Stimulated activated CD8-positive, alpha-beta memory T cell treated with anti-CD3 and anti-CD28 coated beads, Interleukin-15, amount 100 ng/mL, for 4 hours (primary cell): ENCODE measurements around the gene KIF22.
A peak's percentile ranks its signal among the peaks of the same experiment; 100 is the strongest.

Experiments used
- DNase-seq, 2 donors: peaks; one replicate each; pipeline ENCODE4 v3.0.0-alpha.2; 2020; ENCODE audit warnings: low read depth in 2 of 2

Gene KIF22

DNA sequence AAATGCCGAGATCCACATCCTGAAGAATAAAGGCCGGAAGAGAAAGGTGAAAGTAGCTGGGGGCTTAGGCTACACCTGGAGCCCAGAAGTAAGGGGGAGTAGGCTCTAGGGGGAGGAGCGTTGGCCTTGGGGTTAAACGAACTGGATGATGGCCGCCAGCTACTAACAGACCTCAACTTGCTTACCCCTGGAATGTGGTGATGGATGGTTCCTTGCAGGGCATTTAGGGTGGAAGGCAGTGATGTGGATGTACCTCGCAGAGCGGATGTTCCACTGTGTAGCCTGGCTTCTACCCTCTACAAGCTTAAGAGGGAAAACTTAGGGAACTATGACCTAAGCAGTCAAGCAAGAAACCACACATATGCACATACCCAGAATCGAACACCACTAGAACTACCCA, 13.5 kb downstream of the KIF22 start:
- no peak for DNase-seq

DNA sequence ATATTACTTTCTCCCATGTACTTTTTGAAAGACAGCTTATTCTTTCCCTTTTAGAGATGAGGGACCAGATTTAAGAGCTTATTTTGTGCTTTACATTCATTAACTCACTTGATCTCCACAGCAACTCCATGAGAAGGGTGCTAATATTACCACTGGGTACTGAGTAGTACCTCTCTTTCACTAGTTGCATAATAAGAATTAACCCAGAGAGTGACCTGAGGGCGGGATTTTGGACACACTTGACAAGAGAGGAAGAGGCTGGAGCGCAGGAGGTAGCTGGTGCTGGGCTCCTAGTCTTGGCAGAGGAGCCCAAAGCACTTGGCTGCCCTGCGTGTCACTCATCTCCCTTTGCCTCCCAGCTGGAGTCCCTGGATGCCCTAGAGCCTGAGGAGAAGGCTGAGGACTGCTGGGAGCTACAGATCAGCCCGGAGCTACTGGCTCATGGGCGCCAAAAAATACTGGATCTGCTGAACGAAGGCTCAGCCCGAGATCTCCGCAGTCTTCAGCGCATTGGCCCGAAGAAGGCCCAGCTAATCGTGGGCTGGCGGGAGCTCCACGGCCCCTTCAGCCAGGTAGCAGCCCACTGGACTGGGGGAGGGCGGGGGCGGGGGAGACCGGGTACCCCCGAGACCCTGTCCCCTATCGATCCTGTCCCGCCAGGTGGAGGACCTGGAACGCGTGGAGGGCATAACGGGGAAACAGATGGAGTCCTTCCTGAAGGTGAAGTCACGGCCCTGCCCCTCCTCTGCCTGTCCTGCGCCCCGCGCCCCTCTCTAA, 14.1 kb downstream of the KIF22 start:
- no peak for DNase-seq

DNA sequence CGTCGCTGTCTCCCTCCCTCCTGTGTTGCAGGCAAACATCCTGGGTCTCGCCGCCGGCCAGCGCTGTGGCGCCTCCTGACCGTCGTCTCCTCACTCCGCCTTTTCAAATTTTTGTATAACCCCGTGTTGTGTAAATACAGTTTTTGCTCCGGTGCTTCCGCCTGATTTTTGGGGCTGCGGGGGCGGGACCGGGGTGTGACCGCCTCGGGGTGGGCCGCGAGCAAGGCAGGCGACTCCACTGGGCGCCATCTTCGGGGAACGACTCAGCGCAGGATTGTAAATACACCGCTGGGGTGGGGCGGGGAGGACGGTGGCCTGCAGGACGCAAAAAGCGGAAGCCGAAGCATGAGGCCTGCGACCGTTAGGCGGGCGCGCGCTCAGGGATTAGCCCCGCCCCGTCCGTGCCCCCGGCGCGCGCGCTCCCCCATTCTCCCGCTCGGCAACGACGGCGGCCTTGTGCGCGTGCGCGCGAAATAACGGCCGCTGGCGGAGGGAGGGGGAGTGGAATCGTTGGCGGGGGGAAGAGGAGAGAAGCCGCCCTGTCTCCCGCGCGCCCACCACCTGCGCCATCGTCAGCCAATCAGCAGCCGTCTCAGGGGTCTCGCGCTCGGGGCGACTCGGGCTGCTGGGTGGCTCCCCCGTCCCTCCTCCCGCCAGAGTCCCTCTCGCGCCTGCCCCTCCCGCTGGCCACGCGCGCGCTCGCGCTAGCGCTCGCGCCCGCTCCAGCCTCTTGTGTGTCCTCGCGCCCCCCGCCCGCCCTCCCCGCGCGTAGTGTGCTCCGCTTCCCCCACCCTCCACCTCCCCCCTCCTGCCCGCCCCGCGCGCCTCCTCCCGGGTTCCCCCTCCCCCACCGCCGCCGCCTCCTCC, 14.9 kb downstream of the KIF22 start:
- peak; percentile 95 to 96 for DNase-seq

DNA sequence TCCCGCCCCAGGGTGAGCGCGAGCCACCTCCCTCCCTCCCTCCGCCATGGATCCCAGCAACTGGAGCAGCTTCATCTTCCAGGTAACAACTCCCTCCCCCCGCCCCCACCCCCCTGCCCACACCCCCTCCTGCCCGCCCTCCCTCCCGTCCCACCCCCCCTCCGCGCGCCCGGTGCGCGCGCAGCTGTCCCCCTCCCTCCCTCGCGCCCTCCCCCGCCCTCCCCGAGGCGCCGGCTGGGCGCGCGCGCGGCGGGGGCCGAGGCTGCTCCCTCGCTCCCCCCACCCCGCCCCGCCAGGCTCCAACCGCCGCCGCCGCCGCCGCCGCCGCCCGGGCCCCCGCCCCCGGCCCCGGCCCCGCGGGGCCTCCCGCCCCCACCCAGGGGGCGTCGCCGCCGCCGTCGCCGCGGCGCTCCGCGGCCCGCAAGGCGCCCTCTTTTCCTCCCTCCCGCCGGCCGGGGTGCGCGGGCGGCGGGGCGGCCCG, 15.6 kb downstream of the KIF22 start, which contains the start of gene MAZ:
MAZ (plus strand) TSS at position 431 of the 481 bp plus-strand sequence. CDS start 173 bp downstream, outside the sequence.
- DNase-seq = peak in 1 of 2 donors; percentile 61

DNA sequence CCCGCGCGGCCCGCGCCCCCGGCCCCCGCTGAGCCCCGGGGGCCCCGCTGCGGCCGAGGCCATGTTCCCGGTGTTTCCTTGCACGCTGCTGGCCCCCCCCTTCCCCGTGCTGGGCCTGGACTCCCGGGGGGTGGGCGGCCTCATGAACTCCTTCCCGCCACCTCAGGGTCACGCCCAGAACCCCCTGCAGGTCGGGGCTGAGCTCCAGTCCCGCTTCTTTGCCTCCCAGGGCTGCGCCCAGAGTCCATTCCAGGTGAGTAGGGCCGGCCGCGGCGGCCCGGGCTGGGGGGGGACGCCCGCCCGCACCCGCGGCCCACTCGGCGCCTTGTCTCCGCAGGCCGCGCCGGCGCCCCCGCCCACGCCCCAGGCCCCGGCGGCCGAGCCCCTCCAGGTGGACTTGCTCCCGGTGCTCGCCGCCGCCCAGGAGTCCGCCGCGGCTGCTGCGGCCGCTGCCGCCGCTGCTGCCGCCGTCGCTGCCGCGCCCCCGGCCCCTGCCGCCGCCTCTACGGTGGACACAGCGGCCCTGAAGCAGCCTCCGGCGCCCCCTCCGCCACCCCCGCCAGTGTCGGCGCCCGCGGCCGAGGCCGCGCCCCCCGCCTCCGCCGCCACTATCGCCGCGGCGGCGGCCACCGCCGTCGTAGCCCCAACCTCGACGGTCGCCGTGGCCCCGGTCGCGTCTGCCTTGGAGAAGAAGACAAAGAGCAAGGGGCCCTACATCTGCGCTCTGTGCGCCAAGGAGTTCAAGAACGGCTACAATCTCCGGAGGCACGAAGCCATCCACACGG, 16.3 kb downstream of the KIF22 start:
- no peak for DNase-seq

DNA sequence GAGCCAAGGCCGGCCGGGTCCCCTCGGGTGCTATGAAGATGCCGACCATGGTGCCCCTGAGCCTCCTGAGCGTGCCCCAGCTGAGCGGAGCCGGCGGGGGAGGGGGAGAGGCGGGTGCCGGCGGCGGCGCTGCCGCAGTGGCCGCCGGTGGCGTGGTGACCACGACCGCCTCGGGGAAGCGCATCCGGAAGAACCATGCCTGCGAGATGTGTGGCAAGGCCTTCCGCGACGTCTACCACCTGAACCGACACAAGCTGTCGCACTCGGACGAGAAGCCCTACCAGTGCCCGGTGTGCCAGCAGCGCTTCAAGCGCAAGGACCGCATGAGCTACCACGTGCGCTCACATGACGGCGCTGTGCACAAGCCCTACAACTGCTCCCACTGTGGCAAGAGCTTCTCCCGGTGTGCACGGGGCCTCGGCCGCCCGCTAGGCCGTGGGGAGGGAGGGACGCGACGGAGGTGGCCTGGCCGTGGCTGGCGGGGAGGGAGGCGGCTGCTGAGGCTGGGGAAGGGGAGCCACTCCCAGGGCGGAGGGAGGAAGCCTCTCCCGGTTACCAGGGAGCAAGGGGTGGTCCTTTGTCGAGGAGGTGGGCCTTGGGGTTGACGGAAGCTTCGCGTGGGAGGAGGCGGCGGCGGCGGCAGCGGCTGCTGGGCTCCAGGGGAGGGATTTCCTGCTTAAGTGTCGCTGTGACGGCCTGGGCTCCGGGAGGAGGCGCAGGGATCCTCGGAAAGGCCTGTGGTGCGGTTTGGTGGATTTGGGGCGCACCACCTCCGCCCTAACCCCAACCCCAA, 17.1 kb downstream of the KIF22 start:
- DNase-seq = peak; percentile 79 to 81

DNA sequence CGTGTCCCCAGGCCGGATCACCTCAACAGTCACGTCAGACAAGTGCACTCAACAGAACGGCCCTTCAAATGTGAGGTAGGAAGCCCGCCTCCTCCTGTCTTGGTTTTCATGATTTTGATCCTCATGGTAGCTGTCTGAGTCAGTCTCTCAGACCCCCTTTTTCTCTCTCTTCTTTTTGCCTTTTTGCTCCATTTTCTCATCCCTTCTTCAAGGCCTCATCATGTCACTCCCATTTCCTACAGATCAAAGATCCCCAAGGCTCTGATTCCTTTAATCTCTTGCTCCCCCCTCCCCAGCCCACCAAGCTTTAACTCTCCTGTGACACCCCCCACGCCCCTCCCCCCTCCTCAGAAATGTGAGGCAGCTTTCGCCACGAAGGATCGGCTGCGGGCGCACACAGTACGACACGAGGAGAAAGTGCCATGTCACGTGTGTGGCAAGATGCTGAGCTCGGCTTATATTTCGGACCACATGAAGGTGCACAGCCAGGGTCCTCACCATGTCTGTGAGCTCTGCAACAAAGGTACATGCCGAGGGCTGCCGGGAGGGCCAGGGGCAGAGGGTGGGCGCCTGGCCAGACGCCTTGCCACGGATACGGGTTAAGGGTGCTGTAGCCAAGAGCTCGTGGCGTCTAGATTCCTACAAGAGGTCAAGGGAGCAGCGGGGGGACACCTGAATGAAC, 17.8 kb downstream of the KIF22 start:
- DNase-seq = no peak

DNA sequence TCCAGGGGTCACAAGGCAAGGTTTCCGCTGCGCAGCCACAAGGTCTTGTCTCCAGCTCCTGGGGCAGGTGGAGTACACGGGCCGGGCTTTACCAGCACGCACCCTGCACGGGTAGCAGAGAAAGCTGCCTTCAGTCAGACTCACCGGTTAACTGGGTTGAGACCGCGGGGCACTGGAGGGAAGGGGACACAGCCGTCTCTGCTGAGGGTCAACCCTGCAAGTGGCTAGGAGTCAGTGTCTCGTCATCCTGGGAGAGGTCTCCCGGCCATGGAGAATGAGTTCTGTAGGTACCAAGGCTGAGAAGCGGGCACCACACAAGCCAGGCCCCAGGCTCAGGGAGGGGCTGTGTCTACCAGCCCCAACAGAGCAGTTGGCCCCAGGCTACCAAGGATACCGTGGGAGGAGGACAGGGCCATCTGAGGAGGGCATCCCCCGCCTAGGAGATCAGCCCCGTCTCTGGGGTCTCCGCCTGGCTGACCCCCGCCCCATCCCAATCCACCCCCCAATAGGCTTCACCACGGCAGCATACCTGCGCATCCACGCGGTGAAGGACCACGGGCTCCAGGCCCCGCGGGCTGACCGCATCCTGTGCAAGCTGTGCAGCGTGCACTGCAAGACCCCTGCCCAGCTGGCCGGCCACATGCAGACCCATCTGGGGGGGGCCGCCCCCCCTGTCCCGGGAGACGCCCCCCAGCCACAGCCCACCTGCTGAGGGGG, 18.6 kb downstream of the KIF22 start:
- no peak for DNase-seq

DNA sequence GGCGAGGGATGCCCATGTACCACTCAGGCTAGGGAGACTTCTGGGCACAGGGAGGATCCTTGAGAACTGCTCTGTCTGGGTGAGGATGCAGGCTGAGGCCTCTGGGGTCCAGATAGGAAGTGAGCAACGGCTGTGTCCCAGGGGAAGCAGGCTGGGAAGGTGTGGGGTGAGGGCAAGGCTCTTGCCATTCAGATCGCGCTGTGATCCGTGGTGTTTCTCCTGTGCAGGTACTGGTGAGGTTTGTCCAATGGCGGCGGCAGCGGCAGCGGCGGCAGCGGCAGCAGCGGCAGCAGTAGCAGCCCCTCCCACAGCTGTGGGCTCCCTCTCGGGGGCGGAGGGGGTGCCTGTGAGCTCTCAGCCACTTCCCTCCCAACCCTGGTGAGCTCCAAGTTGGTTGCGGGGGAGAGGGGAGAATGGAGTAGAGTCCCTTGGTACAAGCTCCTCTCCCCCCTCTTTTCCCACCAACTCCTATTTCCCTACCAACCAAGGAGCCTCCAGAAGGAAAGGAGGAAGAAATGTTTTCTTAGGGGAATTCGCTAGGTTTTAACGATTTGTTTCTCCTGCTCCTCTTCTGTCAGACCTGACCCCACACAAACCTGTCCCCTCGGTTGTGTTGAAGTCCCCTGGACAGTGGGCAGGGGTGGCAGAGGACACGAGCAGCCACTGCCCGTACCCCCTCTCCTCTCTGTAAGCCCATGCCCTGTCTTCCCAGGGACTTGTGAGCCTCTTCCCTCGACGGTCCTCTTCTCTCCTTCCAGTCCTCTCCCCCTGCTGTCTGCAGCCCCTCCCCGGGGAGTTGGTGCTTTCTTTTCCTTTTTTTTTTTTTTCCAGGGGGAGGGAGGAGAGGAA, 19.5 kb downstream of the KIF22 start:
- no peak for DNase-seq

DNA sequence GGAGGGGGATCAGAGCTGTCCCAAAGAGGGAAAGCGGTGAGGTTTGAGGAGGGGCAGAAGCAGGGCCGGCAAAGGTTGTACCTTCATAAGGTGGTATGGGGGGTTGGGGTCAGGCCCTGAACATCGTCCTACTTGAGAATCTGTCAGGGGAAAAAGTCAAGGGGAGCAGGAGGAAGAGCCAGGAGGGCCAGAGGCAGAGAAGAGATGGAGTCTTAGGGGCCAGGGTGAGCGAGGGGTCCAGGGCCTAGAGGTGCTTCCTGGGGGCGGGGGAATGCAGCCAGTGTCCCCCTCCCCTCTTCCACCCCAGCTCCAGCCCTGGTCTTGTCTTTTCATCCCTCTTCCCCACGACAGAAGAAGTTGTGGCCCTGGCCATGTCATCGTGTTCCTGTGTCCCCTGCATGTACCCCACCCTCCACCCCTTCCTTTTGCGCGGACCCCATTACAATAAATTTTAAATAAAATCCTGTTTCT, 20.2 kb downstream of the KIF22 start:
- DNase-seq = no peak

DNA sequence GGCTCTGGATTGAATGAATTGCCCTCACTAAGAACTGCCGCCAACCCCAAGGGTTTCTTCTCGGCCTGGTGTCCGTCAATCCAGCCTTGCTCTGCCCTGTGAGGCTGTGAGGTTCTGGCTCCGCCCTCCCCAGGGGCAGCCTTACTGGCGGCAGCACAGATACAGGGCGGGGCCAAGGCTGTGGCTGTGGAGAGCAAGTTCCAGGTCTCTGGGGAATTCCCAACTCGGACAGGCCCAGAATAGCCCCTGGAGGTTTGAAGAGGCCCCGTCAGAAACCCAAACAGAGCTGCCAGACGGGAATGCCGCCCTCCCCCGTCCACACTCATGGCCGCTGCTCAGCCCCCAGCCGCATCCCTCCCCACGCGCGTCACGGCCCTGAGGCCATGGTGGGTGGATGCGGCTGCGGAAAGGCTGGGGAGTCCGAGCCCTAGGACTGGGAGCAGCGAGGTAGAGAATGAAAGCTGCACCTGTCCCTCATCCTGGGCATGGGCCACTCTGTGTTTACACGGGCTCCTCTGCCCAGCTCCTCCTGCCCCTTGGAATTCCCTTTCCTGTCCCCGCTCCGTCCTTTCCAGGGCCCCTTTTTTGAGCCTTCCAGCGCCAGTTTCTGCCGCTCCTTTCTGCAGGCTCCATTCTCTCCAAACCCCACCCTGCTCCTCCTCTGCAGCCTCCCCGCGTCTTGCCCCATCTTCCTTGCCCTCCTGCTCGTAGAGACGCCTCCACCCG, 20.8 kb downstream of the KIF22 start:
- no peak for DNase-seq

DNA sequence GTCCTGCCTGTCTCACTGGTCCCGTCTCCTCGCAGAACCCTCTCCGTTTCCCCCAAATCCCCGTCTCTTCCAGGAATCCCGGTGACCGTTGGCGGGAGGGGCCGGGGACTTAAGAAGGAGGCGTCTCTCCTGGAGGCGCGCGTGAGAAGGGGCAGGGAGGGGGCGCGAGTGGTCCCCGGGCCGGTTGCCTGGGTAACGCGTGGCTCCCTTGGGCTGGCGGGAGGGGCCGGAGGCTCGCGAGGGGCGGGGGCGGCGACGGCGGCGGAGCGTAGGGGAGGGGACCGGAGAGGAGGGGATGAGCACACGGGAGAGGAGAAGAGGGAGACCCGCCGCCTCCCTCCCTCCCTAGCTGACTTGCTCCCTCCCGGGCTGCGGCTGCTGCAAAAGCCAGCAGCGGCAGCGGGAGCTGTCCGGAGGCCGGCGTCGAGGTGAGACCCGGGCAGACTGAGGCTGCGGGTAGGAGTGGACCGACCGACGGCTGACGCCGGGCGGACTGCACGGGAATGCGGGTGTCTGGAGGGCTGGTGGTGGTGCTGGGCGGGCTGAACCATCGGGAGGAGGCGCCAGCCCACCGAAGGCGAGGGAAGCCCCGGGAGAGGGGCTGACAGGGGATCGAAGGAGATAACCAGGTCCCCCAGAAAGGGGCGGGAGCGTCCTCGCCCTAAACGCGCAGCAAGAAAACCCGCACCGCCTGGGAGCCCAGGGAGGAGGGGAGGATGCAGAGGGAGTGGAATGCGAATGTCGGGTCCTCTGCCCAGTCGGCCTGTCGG, 21.5 kb downstream of the KIF22 start, which contains the start of gene PRRT2:
PRRT2 (plus strand) TSS at position 298 of the 770 bp plus-strand sequence. CDS start 862 bp downstream, outside the sequence.
- DNase-seq = no peak

DNA sequence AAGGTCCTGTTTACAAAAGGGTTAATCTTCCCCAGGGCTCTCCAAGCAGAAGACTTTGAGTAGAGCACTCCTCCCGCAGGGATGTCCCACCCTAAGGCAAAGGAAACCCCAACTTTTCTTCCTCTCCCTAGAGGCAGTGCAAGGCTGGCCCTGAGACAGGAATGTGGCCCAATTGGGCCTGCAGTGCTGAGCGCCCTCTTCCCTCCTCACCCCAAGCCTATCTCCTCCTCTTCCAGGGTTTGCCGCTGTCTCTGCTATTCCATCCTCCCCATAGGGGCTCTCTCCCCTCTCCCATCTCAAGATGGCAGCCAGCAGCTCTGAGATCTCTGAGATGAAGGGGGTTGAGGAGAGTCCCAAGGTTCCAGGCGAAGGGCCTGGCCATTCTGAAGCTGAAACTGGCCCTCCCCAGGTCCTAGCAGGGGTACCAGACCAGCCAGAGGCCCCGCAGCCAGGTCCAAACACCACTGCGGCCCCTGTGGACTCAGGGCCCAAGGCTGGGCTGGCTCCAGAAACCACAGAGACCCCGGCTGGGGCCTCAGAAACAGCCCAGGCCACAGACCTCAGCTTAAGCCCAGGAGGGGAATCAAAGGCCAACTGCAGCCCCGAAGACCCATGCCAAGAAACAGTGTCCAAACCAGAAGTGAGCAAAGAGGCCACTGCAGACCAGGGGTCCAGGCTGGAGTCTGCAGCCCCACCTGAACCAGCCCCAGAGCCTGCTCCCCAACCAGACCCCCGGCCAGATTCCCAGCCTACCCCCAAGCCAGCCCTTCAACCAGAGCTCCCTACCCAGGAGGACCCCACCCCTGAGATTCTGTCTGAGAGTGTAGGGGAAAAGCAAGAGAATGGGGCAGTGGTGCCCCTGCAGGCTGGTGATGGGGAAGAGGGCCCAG, 22.4 kb downstream of the KIF22 start:
- no peak for DNase-seq

DNA sequence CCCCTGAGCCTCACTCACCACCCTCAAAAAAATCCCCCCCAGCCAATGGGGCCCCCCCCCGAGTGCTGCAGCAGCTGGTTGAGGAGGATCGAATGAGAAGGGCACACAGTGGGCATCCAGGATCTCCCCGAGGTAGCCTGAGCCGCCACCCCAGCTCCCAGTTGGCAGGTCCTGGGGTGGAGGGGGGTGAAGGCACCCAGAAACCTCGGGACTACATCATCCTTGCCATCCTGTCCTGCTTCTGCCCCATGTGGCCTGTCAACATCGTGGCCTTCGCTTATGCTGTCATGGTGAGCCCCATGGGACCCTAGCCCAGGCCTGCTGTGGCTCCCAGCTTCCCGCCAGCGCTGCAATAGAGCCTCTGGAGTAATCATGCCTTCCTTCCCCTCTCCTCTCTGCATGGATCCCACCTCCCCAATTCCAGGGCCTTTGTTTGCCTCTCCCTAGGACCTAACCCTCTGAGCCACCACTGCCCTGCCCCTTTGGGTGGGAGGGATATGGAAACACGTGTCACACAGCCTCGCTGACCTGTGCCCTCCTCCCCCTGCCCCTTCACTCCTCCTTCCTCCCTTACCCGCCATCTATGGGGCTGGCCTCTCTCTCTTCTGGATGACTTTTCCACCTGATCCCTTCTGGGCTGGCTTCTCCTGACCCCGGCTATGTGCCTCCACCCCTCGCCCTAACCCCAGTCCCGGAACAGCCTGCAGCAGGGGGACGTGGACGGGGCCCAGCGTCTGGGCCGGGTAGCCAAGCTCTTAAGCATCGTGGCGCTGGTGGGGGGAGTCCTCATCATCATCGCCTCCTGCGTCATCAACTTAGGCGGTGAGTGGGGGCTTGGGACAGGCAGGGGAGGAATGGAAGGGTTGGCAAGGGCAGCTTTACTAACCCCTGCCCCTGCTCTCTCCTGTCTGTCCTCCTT, 23.4 kb downstream of the KIF22 start:
- no peak for DNase-seq

DNA sequence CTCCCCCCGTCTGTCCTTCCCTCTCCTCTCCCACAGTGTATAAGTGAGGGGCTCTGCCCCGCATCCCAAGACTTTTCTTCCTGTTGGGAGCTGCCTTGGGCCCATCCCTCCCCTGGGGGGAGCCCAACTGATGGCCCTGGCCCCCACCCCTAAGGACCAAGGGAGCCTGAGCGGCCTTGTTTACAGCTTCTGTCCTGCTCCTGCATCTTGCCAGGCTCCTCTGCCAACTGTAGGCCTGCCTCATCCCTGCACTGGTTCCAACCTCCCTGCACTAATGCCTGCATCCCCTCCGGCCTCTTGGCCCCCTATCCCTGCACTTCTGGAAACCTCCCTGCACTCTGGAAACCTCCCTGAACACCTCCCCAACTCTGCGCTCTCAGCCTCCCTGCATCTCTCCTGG, 24.0 kb downstream of the KIF22 start:
- DNase-seq = no peak
